Measurements from ENCODE around the gene FIP1L1.

Gene FIP1L1

DNA sequence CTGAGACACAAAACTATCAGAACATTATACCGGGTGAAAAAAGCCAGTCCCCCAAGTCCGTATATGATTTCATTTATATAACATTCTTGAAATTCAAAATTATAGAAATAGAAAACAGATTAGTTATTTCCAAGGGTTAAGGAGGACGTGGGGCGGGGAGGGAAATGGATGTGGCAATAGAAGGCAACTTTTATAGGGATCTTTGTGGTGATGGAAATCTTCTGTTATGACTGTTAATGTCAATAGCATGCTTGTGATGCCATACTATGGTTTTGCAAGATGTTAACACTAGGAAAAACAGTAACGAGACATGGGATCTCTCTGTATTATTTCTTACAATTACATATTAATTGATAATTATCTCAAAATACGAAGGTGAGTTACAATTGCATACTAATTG, 117.4 kb downstream of the FIP1L1 start:
- DNase-seq (ENCODE audit: low spot score), result no peak
- TF ChIP-seq, protein P1, sequence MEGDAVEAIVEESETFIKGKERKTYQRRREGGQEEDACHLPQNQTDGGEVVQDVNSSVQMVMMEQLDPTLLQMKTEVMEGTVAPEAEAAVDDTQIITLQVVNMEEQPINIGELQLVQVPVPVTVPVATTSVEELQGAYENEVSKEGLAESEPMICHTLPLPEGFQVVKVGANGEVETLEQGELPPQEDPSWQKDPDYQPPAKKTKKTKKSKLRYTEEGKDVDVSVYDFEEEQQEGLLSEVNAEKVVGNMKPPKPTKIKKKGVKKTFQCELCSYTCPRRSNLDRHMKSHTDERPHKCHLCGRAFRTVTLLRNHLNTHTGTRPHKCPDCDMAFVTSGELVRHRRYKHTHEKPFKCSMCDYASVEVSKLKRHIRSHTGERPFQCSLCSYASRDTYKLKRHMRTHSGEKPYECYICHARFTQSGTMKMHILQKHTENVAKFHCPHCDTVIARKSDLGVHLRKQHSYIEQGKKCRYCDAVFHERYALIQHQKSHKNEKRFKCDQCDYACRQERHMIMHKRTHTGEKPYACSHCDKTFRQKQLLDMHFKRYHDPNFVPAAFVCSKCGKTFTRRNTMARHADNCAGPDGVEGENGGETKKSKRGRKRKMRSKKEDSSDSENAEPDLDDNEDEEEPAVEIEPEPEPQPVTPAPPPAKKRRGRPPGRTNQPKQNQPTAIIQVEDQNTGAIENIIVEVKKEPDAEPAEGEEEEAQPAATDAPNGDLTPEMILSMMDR (IDR thresholded peaks at IDR 0.05; ENCODE audit: extremely low read depth, missing control alignments), result no peak

DNA sequence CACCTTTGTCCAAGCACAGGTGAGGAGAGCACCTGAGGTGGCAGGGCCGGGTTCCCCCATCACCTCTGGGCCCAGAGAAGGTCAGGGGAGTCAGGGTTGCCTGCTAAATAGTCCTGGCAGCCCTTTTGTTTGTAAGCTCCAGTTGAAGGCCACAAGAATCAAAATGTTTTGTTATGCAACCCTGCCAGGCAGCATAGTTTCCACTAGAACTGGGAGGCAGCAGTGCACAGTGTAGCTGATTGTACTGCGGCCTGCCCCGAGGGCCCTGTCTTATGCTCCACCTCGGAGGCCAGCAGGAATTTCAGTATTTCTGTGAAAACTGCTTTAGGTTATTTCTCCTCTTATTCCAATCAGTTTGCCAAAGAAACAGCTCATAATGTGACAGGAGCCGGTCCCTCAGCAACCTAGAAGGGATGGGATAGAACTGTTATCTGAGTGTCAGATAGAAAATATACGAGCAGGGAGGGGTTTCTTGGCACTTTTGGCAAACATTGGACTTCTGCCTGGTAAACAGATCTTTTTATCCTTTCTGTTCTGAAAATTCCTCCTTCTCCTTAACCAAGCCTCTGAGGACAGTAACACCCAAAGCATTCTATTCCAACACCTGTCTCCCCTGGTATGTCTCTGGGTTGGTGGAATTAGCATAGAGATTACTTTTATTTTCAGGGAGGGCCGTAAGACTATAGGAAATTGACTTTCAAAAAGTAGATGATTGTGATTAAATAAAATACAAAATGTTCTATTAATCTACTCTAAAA, 120.2 kb downstream of the FIP1L1 start:
- no peak for DNase-seq (ENCODE audit: low spot score)
- TF ChIP-seq, protein P1 (IDR thresholded peaks at IDR 0.05; ENCODE audit: extremely low read depth, missing control alignments), result no peak

DNA sequence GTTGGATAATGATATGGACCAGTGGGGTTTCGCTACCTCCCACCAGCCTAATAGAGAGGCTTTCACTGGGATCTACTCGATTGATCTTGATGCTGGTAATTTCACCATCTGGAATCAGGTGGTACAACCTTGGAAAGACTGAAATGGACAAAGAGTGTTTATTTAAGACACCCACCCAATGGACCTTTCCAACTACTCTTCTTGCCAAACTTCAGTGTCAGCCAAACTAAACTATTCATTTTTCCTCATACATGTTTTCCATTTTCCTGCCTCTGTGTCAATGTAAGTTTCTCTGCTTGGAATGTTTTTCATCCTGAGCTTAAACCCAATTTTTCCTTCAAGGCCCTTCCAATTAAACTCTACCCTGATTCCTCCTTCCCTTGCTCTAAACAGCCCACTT, 121.3 kb downstream of the FIP1L1 start:
- TF ChIP-seq, protein P1 (IDR thresholded peaks at IDR 0.05; ENCODE audit: extremely low read depth, missing control alignments), result no peak
- DNase-seq (ENCODE audit: low spot score), result no peak

DNA sequence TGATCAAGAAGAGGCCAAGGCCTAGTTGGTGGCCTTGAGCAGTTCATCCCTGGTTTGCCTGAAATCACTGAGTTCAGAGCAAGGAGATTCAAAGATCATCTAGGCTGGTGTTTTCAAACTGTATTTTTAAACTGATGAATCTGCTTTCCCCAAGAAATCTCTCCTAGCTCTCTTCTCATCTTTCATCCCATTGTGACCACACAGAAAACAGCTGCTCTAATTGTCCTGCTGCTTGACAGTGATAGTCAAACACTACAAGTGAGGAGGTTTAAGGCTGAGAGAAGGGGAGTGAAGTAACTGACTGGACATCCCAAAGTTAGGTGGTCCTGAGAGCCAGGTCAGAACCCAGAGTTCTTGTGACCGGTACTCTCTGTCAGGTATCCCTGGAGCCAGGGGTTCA, 122.3 kb downstream of the FIP1L1 start:
- TF ChIP-seq, protein P1 (IDR thresholded peaks at IDR 0.05; ENCODE audit: extremely low read depth, missing control alignments), result no peak
- DNase-seq (ENCODE audit: low spot score), result no peak

DNA sequence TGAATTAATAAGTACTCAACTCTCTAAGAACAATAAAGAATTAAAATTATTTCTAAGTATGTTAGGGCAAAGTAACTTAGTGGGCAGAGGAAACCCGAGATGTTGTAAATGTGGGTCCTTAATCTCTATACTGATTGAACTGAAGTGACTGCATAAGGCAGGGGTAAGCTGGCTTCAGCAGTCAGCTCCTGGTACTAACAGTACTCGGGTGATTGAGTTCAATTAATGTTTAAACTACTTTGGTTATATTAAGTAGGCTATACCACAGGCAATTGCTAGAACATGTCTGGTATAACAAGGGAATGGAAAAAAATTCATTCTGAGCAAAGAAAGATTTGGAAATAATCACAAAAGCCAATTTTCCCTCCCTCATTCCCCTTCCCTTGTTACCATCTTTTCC, 123.1 kb downstream of the FIP1L1 start:
- DNase-seq (ENCODE audit: low spot score), result no peak

DNA sequence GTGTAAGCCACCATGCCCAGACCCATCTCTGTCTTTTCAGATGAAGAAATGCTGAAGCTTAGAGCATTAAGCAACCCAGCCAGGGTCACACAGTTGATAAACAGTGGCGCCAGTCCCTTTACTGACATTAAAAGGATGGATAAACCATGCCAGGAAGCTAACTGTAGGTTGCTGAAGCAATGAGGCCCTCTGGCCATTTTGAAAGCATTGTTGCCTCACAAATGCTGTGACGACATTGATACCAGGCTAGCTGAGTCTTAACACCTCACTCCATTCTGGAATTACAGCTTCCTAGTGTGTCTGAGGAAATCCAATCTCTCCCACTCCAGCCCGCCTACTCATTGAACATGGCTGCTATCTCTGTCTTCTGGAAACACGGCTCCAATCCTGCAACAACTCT, 124.1 kb downstream of the FIP1L1 start:
- no peak for DNase-seq (ENCODE audit: low spot score)

More for the DNA sequence above, 123.1 kb downstream of the FIP1L1 start:
- TF ChIP-seq, protein P1 (IDR thresholded peaks at IDR 0.05; ENCODE audit: extremely low read depth, missing control alignments), result no peak

DNA sequence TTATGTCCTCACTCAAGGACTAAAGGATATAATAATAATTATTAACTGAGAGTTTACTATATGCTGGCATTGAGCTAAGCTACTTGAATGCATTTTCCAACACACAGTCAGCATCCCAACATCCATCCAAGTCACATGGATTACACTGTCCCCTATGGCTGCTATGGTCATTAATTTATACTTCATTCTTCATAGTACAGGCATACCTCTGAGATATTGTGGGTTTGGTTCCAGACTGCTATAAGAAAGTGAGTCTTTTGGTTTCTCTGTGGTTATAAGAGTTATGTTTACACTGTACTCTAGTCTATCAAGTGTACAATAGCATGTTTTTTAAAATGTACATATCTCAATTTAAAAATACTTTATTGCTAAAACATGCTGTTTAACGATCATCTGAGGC, 124.7 kb downstream of the FIP1L1 start:
- no peak for DNase-seq (ENCODE audit: low spot score)
- TF ChIP-seq, protein P1 (IDR thresholded peaks at IDR 0.05; ENCODE audit: extremely low read depth, missing control alignments), result no peak

More for the DNA sequence above, 124.1 kb downstream of the FIP1L1 start:
- TF ChIP-seq, protein P1 (IDR thresholded peaks at IDR 0.05; ENCODE audit: extremely low read depth, missing control alignments), result no peak

All from GM20000 (cell line).